Measurements from ENCODE around the gene TMEM184C.

Gene TMEM184C

GRCh38 chr4:147576084-147576483, 41.1 kb upstream of the TMEM184C start:
- Histone ChIP-seq H3K4me3 (ENCODE audit: low read length) (no peak overlapping the region), H3K4me1 (ENCODE audit: control insufficient read depth, low read length) (no peaks in the 10 kb centered on the region), H3K9me3 (ENCODE audit: control insufficient read depth, insufficient read depth, low read length) (no peaks in the 10 kb centered on the region), H3K79me2 (ENCODE audit: control insufficient read depth, low read length) (no peaks in the 10 kb centered on the region), H3K36me3 (ENCODE audit: control insufficient read depth, low read length) (no peaks in the 10 kb centered on the region), H3K27ac (ENCODE audit: low read depth, low read length) (no peak overlapping the region), H3K27me3 (ENCODE audit: control insufficient read depth, low read length) (no peaks in the 10 kb centered on the region), H3F3A (ENCODE audit: control insufficient read depth, insufficient read depth) (no peaks in the 10 kb centered on the region), H4K20me1 (ENCODE audit: control insufficient read depth, insufficient read depth, low read depth, low read length) (no peaks in the 10 kb centered on the region), H3K9me2 (replicated peaks; ENCODE audit: control insufficient read depth, low read length) (no peaks in the 10 kb centered on the region), H3K4me2 (ENCODE audit: low read length) (no peak overlapping the region)
- TF ChIP-seq CTCF (IDR thresholded peaks at IDR 0.05; ENCODE audit: low read depth, low read length, poor library complexity, severe bottlenecking) (no peak), EZH2phosphoT487 (IDR thresholded peaks at IDR 0.05; ENCODE audit: borderline replicate concordance, low read length) (no peak)

GRCh38 chr4:147578051-147578476, 39.1 kb upstream of the TMEM184C start:
- Histone ChIP-seq H4K20me1 (ENCODE audit: control insufficient read depth, insufficient read depth, low read depth, low read length) (no peaks in the 10 kb centered on the region), H3K36me3 (ENCODE audit: control insufficient read depth, low read length) (no peaks in the 10 kb centered on the region), H3K9me2 (replicated peaks; ENCODE audit: control insufficient read depth, low read length) (no peaks in the 10 kb centered on the region), H3K27ac (ENCODE audit: low read depth, low read length) (no peak overlapping the region), H3F3A (ENCODE audit: control insufficient read depth, insufficient read depth) (no peaks in the 10 kb centered on the region), H3K27me3 (ENCODE audit: control insufficient read depth, low read length) (no peaks in the 10 kb centered on the region), H3K79me2 (ENCODE audit: control insufficient read depth, low read length) (no peaks in the 10 kb centered on the region), H3K4me2 (ENCODE audit: low read length) (no peak overlapping the region), H3K9me3 (ENCODE audit: control insufficient read depth, insufficient read depth, low read length) (no peaks in the 10 kb centered on the region), H3K4me1 (ENCODE audit: control insufficient read depth, low read length) (no peaks in the 10 kb centered on the region), H3K4me3 (ENCODE audit: low read length) (no peak overlapping the region)
- no peak for TF ChIP-seq EZH2phosphoT487 (IDR thresholded peaks at IDR 0.05; ENCODE audit: borderline replicate concordance, low read length)
- no peak for TF ChIP-seq CTCF (IDR thresholded peaks at IDR 0.05; ENCODE audit: low read depth, low read length, poor library complexity, severe bottlenecking)

GRCh38 chr4:147578593-147578992, 38.6 kb upstream of the TMEM184C start:
- H3K79me2 ChIP-seq (ENCODE audit: control insufficient read depth, low read length): no peaks in the 10 kb centered on the region
- no peaks in the 10 kb centered on the region for H3K9me2 ChIP-seq (replicated peaks; ENCODE audit: control insufficient read depth, low read length)
- no peak overlapping the region for H3K4me3 ChIP-seq (ENCODE audit: low read length)
- H3K4me2 ChIP-seq (ENCODE audit: low read length): no peak overlapping the region
- no peaks in the 10 kb centered on the region for H3F3A ChIP-seq (ENCODE audit: control insufficient read depth, insufficient read depth)
- H4K20me1 ChIP-seq (ENCODE audit: control insufficient read depth, insufficient read depth, low read depth, low read length): no peaks in the 10 kb centered on the region
- H3K27me3 ChIP-seq (ENCODE audit: control insufficient read depth, low read length): no peaks in the 10 kb centered on the region
- no peaks in the 10 kb centered on the region for H3K9me3 ChIP-seq (ENCODE audit: control insufficient read depth, insufficient read depth, low read length)
- no peak for TF ChIP-seq EZH2phosphoT487 (IDR thresholded peaks at IDR 0.05; ENCODE audit: borderline replicate concordance, low read length)
- no peak for TF ChIP-seq CTCF (IDR thresholded peaks at IDR 0.05; ENCODE audit: low read depth, low read length, poor library complexity, severe bottlenecking)
- H3K36me3 ChIP-seq (ENCODE audit: control insufficient read depth, low read length): no peaks in the 10 kb centered on the region
- no peaks in the 10 kb centered on the region for H3K4me1 ChIP-seq (ENCODE audit: control insufficient read depth, low read length)
- no peak overlapping the region for H3K27ac ChIP-seq (ENCODE audit: low read depth, low read length)

- H3K27me3 ChIP-seq (ENCODE audit: control insufficient read depth, low read length): no peaks in the 10 kb centered on the region; the same call in 1 of the 2 replicates
- H3K36me3 ChIP-seq (ENCODE audit: control insufficient read depth, low read length): no peaks in the 10 kb centered on the region
- H4K20me1 ChIP-seq (ENCODE audit: control insufficient read depth, insufficient read depth, low read depth, low read length): no peaks in the 10 kb centered on the region
- H3K4me2 ChIP-seq (ENCODE audit: low read length): no peak overlapping the region
- H3K9me2 ChIP-seq (replicated peaks; ENCODE audit: control insufficient read depth, low read length): no peaks in the 10 kb centered on the region
- H3F3A ChIP-seq (ENCODE audit: control insufficient read depth, insufficient read depth): no peaks in the 10 kb centered on the region
- H3K4me1 ChIP-seq (ENCODE audit: control insufficient read depth, low read length): no peaks in the 10 kb centered on the region
- no peaks in the 10 kb centered on the region for H3K79me2 ChIP-seq (ENCODE audit: control insufficient read depth, low read length)
- no peak overlapping the region for H3K27ac ChIP-seq (ENCODE audit: low read depth, low read length)
- TF ChIP-seq EZH2phosphoT487 (IDR thresholded peaks at IDR 0.05; ENCODE audit: borderline replicate concordance, low read length): no peak
- TF ChIP-seq CTCF (IDR thresholded peaks at IDR 0.05; ENCODE audit: low read depth, low read length, poor library complexity, severe bottlenecking): no peak
- H3K4me3 ChIP-seq (ENCODE audit: low read length): no peak overlapping the region
- H3K9me3 ChIP-seq (ENCODE audit: control insufficient read depth, insufficient read depth, low read length): no peaks in the 10 kb centered on the region
These were observed 36.8 kb upstream of the TMEM184C start for GRCh38 chr4:147580396-147580795.

All from DOHH2 (cell line).